Measurements from ENCODE around the gene NIT1.

Gene NIT1

GRCh38 chr1:161158316-161159010, 40.6 kb downstream of the NIT1 start:
- DNase-seq: peak; percentile 76

GRCh38 chr1:161159087-161159912, 41.4 kb downstream of the NIT1 start, which contains the start of gene USP21:
TSS of gene USP21 (plus strand) at chr1:161159500. CDS start at chr1:161160641, 1,141 bp downstream.
- peak; percentile 97 for DNase-seq

- no peak for DNase-seq
These were observed 42.0 kb downstream of the NIT1 start for GRCh38 chr1:161159913-161160243.

- DNase-seq: no peak
These were observed 42.8 kb downstream of the NIT1 start for GRCh38 chr1:161160671-161161145.

- DNase-seq: no peak
These were observed 43.7 kb downstream of the NIT1 start for GRCh38 chr1:161161652-161162051.

GRCh38 chr1:161162052-161162451, 44.1 kb downstream of the NIT1 start:
- no peak for DNase-seq

GRCh38 chr1:161162806-161163205, 44.9 kb downstream of the NIT1 start:
- DNase-seq: no peak

GRCh38 chr1:161163793-161164192, 45.9 kb downstream of the NIT1 start:
- no peak for DNase-seq

- DNase-seq: no peak
These were observed 47.2 kb downstream of the NIT1 start for GRCh38 chr1:161164901-161165610.

GRCh38 chr1:161165742-161166668, 48.1 kb downstream of the NIT1 start, which contains the start of gene PPOX:
TSS of gene PPOX (plus strand) at chr1:161166426. CDS start at chr1:161166848, 422 bp downstream.
- peak; percentile 100 for DNase-seq

GRCh38 chr1:161166669-161167548, 49.0 kb downstream of the NIT1 start:
- DNase-seq: peak; percentile 71

GRCh38 chr1:161168906-161169305, 51.0 kb downstream of the NIT1 start:
- DNase-seq: no peak
